Activated CD4-positive, alpha-beta T cell treated with anti-CD3 and anti-CD28 coated beads, Interleukin-2, amount 50 U/mL, for 1 hour (primary cell): ENCODE data around the gene ENPEP.
"Not testable (repeated sequence)": the region's sequence is repeated elsewhere in the genome, so short reads cannot be mapped to it uniquely, and the experiment has no call there.

Experiments used
- DNase-seq: peaks from one replicate; pipeline ENCODE4 v3.0.0-alpha.2; 2020

The ENPEP gene

DNA sequence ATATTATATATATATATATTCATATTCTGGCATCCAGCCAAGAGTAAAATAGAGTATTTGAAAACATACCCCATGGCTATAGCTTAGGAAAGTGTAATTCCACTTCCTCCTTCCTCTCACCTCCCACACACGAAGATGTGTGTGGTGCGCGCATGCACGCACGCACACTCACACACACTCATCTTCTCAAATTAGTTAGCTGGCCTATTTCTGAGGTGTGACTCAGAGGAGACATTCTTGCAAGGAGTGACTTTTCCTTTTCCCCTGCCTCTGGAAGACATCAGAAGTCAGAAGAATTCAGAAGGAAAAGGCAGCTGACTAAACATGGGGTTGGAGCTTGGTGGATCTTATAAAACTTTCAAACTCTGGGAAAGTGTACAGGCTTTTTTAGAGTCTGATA is 8.8 kb downstream of the ENPEP start:
- no peak for DNase-seq

DNA sequence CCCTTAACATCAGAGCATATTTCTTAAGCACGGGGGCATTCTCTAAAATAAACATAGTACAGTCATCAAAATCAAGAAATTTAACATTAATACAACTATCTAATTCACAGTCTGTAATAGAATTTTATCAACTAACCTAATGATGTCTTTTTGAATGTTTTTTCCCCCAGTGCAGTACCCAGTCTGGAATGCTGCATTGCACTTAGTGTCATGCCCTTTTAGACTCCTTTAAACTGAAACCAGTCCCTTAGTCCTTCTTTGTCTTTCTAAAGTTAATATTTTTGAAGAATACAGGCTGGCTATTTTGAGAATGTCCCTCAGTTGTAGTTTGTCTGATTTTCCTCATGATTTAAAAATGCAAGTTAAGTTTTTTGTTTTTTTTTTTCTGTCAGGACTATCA is 9.5 kb downstream of the ENPEP start:
- DNase-seq = no peak

DNA sequence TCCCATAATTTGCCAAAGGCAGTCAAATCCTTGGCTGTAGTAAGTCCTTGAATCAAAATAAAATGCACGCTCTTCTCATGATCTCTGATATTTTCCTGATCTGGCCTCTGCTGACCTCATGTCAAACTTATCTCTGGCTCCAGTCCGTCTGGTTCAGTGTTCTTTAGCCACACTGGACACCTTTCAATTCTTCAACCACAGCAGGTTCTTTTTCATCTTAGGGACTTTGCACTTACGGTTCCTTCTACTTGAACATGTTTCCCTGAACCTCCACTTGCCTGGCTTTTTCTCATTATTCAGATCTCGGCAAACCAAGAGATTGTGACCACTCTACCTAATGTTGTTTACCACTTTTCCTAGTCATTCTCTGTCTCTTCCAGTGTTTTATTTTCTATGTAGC is 10.3 kb downstream of the ENPEP start:
- DNase-seq = no peak

GRCh38 chr4:110486850-110487249 is 10.9 kb downstream of the ENPEP start:
- DNase-seq = not testable (repeated sequence)

DNA sequence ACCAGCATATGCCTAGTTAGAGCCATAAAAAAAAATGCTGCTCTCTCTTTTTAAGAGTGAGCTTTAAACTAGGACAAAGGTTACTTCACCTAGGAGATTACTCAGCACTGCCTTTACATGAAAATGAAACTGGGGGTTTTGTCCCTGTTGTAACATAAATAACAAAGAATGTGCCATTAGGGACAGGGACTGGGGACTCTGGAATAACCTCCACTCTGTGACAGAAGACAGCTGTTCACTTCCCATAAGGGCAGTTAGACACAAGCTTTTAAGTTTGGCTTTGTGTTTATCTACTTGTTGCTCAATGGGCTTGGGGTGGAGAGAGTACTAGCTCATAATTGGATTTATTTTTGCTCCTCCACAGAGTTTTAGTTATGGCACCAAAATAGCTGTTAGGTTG is 11.9 kb downstream of the ENPEP start:
- no peak for DNase-seq

- DNase-seq = no peak
These were observed 14.1 kb downstream of the ENPEP start for GRCh38 chr4:110489901-110490508.

DNA sequence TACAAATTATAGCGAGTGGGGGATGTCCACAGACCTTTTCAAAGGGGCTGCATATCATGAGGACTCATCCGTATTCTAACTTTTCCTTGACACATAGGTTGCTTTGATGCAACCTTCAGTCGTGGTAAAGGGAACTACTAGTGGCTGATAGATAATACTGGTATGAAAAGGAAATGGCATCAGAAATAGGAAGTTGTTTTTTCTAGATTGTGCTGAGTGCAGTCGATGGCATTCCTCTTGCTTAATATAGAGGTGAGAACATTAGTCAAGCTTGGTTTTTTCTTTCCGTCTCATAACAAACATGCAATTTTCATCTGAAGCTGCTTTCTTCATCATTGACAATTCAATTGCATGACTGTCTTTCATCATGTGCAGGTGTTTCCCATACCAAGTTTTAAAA is 16.6 kb downstream of the ENPEP start:
- no peak for DNase-seq

GRCh38 chr4:110493520-110493919 is 17.6 kb downstream of the ENPEP start:
- DNase-seq = no peak

- no peak for DNase-seq
These were observed 22.5 kb downstream of the ENPEP start for GRCh38 chr4:110498420-110498819.

GRCh38 chr4:110499126-110499525 is 23.2 kb downstream of the ENPEP start:
- no peak for DNase-seq

DNA sequence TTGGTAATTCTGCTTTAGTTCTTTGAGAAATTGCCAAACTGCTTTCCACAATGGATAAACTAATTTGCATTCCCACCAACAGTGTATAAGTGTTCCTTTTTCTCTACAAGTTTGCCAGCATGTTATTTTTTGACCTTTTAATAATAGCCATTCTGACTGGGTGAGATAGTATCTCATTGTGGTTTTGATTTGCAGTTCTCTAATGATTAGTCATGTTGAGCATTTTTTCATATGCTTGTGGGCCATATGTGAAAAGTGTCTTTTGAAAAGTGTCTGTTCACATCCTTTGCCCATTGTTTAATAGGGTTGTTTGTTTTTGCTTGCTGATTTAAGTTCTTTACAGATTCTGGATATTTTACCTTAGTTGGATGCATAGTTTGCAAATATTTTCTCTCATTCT is 25.9 kb downstream of the ENPEP start:
- no peak for DNase-seq

DNA sequence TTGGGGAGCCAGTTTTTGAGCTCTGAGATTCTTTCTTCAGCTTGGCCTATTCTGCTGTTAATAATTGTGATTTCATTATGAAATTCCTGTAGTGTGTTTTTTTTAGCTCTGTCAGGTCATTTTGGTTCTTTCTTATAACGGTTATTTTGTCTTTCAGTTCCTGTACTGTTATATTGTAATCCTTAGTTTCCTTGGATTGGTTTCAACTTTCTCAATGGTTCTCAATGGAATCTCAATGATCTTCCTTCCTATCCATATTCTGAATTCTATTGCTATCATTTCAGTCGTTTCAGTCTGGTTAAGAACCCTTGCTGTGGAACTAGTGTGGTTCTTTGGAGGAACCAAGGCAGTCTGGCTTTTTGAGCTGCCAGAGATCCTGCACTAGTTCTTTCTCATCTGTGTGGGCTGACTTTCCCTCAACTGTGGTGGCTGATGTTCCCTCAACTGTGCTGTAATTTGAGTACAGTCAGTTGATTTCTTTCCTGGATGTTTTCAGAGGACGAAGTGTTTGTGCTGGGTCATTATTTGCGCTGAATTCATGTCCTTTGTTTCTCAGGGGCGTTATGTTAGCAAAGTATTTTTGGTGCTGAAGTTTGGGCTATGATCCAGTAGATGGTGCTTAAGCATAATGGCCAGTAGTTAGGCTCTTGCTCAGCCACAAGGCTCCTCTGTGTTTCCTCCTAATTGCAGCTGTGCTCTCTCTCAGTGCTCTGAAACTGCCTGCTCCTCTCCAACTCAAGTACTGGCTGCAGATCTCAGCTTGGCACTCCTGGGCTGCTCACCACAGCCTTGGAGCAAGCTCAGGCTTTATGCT is 27.5 kb downstream of the ENPEP start:
- DNase-seq = no peak

- no peak for DNase-seq
These were observed 28.1 kb downstream of the ENPEP start for GRCh38 chr4:110504084-110504435.

GRCh38 chr4:110505440-110505839 is 29.5 kb downstream of the ENPEP start:
- DNase-seq = no peak

GRCh38 chr4:110508827-110509710 is 33.1 kb downstream of the ENPEP start:
- DNase-seq = no peak

DNA sequence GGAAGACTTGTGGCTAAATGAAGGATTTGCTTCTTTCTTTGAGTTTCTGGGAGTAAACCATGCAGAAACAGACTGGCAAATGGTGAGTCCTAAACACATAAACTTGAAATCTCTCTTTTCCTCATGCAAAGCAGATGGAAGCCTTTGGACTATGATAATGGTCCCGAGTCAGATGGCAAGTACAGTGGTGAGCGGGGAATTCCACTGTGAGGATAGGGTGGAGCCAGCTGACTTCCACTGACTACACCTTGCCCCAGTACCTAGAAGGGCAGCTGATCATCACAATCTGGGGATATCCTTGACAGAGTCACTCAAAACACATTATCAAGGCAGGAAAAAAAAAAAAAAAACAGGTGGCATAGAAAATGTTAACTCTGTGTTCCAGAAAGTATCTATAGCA is 34.3 kb downstream of the ENPEP start:
- DNase-seq = no peak

DNA sequence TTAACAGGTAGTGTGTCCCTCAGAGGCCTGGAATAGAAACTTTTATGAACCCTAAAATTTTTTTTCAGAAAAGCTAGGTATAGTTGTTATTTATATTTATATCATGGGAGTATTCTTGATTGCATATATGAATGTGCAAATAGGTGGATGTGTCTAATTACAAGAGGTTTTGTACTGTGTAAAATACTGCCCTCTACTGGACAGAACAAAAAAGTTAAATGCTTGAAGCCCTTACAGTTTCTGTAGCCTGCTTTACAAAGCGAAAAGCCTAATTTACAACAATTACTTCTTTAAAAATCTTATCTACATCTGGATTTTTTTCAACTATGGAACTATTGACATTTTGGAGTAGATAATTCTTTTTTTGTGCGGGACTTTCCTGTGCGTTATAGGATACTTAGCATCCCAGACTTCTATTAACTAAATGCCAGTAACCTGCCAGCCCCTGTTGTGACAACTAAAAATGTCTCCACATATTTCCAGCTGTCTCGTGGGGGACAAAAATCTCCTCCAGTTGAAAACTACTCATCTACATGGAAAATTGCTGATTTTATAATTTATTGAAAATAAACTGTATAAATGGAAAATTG is 35.1 kb downstream of the ENPEP start:
- DNase-seq = no peak

- no peak for DNase-seq
These were observed 36.9 kb downstream of the ENPEP start for GRCh38 chr4:110512901-110513300.

- no peak for DNase-seq
These were observed 39.0 kb downstream of the ENPEP start for GRCh38 chr4:110514889-110515479.

GRCh38 chr4:110515676-110516075 is 39.7 kb downstream of the ENPEP start:
- no peak for DNase-seq

GRCh38 chr4:110516106-110516922 is 40.4 kb downstream of the ENPEP start:
- DNase-seq = peak; percentile 69

- DNase-seq = peak; percentile 14
These were observed 43.0 kb downstream of the ENPEP start for GRCh38 chr4:110518889-110519490.
